ENCODE measurements around the gene MMP7. TPM values are rescaled to one million over a fixed set of nuclear protein-coding genes. Genes with fewer than 3 reads are reported as not detected.

MMP7 gene
- total and polyA plus RNA-seq, 2 donors (not counting 3 experiments of a cell fraction or from before 2014, with no cell fraction given): 0.65 TPM; not detected in 1

DNA sequence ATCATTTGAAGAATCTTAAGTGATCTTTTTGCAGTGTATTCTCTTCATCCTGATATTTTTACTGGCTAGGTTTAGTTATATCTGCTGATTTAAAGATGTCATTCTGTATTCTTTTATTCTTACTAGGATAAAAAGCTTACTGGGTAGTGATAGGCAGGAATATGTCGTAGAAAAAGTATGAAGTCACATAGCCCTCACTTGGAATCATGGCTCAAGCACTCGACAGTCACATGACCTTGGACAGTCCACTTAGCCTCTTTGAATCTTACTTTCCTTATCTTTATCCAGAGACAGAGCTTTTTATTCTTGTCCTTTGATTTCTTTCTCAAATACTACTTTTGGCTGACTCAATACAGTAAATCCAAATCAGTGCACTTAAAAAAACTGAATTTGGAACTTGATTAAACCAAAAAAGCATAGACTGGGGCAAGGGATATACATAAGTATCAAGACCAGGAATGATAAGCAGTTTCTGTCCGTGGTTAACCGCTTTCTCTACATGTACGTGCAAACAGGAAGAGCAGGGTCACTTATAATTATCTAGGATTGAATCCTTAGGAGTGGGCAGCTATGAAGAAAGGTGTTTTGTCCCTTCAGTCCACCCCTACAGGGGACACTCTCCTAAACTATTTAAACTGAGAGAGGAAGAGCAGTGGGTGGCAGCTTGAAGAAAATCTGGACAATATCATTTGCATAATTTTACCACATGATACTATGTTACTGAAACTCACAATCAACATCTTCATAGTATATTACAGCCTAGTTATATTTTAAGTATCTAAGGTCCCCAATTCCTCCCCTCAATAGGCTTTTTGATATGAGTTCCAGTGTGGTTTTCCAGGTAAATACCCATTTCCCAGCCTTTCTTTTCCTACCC lies 8.0 kb downstream of the MMP7 start:
- H3K4me2 ChIP-seq (ENCODE audit: insufficient read depth, low read length): no peak overlapping the region
- H4K20me1 ChIP-seq (replicated peaks; ENCODE audit: control insufficient read depth, extremely low read depth, insufficient read depth, low read length): no peaks in the 10 kb centered on the region
- ChIA-PET CTCF (interaction anchor here (1.0 to 2.0 kb wide), 3 partner anchors 18 to 144 kb away, joined by 3 to 6 read pairs (median 5); no protein-coding TSS in a partner anchor), POLR2A (no interaction called here)
- no peak overlapping the region for H3K9ac ChIP-seq (replicated peaks; ENCODE audit: extremely low read depth, insufficient read depth, low read length)
- TF ChIP-seq EZH2 (IDR thresholded peaks at IDR 0.05; ENCODE audit: borderline replicate concordance, low read depth, low read length, severe bottlenecking) (no peak), JUN (IDR thresholded peaks at IDR 0.05; ENCODE audit: borderline replicate concordance, insufficient read depth, insufficient read length, low read depth) (no peak), MYC (IDR thresholded peaks at IDR 0.05; ENCODE audit: low read depth, low read length) (no peak), MAX (IDR thresholded peaks at IDR 0.05; ENCODE audit: insufficient read depth, insufficient read length) (no peak), POLR2A (IDR thresholded peaks at IDR 0.05; ENCODE audit: low read depth, low read length) (no peak), FOS (IDR thresholded peaks at IDR 0.05; ENCODE audit: borderline replicate concordance, insufficient read depth, low read length) (no peak), GATA2 (IDR thresholded peaks at IDR 0.05; ENCODE audit: insufficient read depth, insufficient read length, low read depth, low read length) (no peak), POLR2AphosphoS5 (IDR thresholded peaks at IDR 0.05; ENCODE audit: insufficient read depth, low read depth, low read length) (no peak), CTCF (IDR thresholded peaks at IDR 0.05; ENCODE audit: extremely low read depth in 1 of 2, insufficient read depth in 1 of 2, low read depth in 1 of 2, low read length in 2 of 2) (no peak)
- no peaks in the 10 kb centered on the region for H3K9me1 ChIP-seq (replicated peaks; ENCODE audit: control insufficient read depth, extremely low read depth, insufficient read depth, low read length)
- H2AFZ ChIP-seq (ENCODE audit: low read depth, low read length): no peak overlapping the region
- H3K9me3 ChIP-seq (replicated peaks; ENCODE audit: control insufficient read depth, insufficient read depth, low read length): no peaks in the 10 kb centered on the region
- intact Hi-C loops (cut with micrococcal nuclease) (no loop called here), dilution Hi-C loops (cut with MboI; ENCODE audit: extremely low pct_ligation_motif_present, low sequenced_read_pairs) (no loop called here)
- no peak overlapping the region for H3K4me3 ChIP-seq (replicated peaks in 1 of 3; ENCODE audit: insufficient read depth in 1 of 3, low read depth in 1 of 3, low read length in 3 of 3)
- H3K79me2 ChIP-seq (ENCODE audit: control insufficient read depth, insufficient read depth, low read length): no peaks in the 10 kb centered on the region
- no peaks in the 10 kb centered on the region for H3K4me1 ChIP-seq (ENCODE audit: control insufficient read depth, extremely low read depth, insufficient read depth, low read length)
- no peaks in the 10 kb centered on the region for H3K27me3 ChIP-seq (ENCODE audit: control insufficient read depth in 2 of 2, insufficient read depth in 2 of 2, low read length in 2 of 2)
- no peaks in the 10 kb centered on the region for H3K36me3 ChIP-seq (ENCODE audit: control insufficient read depth in 2 of 2, extremely low read depth in 1 of 2, insufficient read depth in 2 of 2, low read length in 2 of 2)
- no peak overlapping the region for H3K27ac ChIP-seq (ENCODE audit: insufficient read depth, low read depth, low read length)
- DNase-seq (ENCODE audit: low read depth, low spot score) (no peak), FAIRE-seq (no peak)
- no TSS peak for BruUV-seq (replicated peaks)
